DND-41 (cell line): ENCODE measurements around the gene ZNF561.

Source experiments
- ATAC-seq: fragments of 200-7000 bp; cut with Tn5 transposase; 3 replicates; pipeline ENCODE4 v1.9.1; 2021; ENCODE audit warnings: low read depth; ENCODE audit not compliant: insufficient read depth
- DNase-seq: peaks from one replicate; pipeline ENCODE4 v3.0.0-alpha.2; 2020
- H2AFZ ChIP-seq: 2 replicates; pipeline ENCODE4 v1.6.0; 2012; ENCODE audit warnings: low read depth, low read length
- H3K27ac ChIP-seq: 2 replicates; pipeline ENCODE4 v1.5.1; 2012; ENCODE audit warnings: low read length, inconsistent platforms
- H3K27me3 ChIP-seq: fragments of 200-600 bp; sonication (generic); 2 replicates; pipeline ENCODE4 v1.6.0; 2012; ENCODE audit warnings: low read length, mild to moderate bottlenecking, inconsistent platforms; ENCODE audit not compliant: insufficient read depth, poor library complexity
- H3K36me3 ChIP-seq: 2 replicates; pipeline ENCODE4 v1.5.1; 2012; ENCODE audit warnings: low read length, inconsistent platforms; ENCODE audit not compliant: insufficient read depth
- H3K4me1 ChIP-seq: 2 replicates; pipeline ENCODE4 v1.5.1; 2012; ENCODE audit warnings: mild to moderate bottlenecking, low read length; ENCODE audit not compliant: insufficient read depth
- H3K4me2 ChIP-seq: 2 replicates; pipeline ENCODE4 v1.6.0; 2012; ENCODE audit warnings: mild to moderate bottlenecking, moderate library complexity, low read length, inconsistent platforms; ENCODE audit not compliant: insufficient read depth
- H3K4me3 ChIP-seq, 2 experiments: fragments of 200-600 bp in 1 of 2; shearing (Covaris generic) in 1 of 2; 2 replicates each; pipeline ENCODE4 v1.5.1; 2012 to 2016; ENCODE audit warnings: inconsistent platforms in 2 of 2, low read length in 2 of 2, mild to moderate bottlenecking in 2 of 2, low read depth in 1 of 2, moderate library complexity in 1 of 2
- H3K79me2 ChIP-seq: 2 replicates; pipeline ENCODE4 v1.6.0; 2012; ENCODE audit warnings: low read length, inconsistent platforms; ENCODE audit not compliant: insufficient read depth
- H3K9ac ChIP-seq: 2 replicates; pipeline ENCODE4 v1.6.0; 2012; ENCODE audit warnings: low read depth, mild to moderate bottlenecking, inconsistent platforms, low read length, moderate library complexity
- H3K9me3 ChIP-seq: 2 replicates; pipeline ENCODE4 v1.5.1; 2012; ENCODE audit warnings: low read length, moderate library complexity, mild to moderate bottlenecking, inconsistent platforms; ENCODE audit not compliant: insufficient read depth, severe bottlenecking
- H4K20me1 ChIP-seq: 2 replicates; pipeline ENCODE4 v1.6.0; 2012; ENCODE audit warnings: low read length; ENCODE audit not compliant: insufficient read depth
- CTCF ChIP-seq: IDR thresholded peaks from 2 replicates; pipeline ENCODE4 v1.5.1; 2012; ENCODE audit warnings: borderline replicate concordance, low read length, moderate library complexity, mild to moderate bottlenecking; ENCODE audit not compliant: poor library complexity, severe bottlenecking; ENCODE audit errors: extremely low read depth
- EZH2 ChIP-seq: IDR thresholded peaks from 3 replicates; pipeline ENCODE4 v1.6.1; 2012; ENCODE audit warnings: borderline replicate concordance, low read depth, mild to moderate bottlenecking, moderate library complexity, low read length, inconsistent platforms; ENCODE audit not compliant: severe bottlenecking

The ZNF561 gene

DNA sequence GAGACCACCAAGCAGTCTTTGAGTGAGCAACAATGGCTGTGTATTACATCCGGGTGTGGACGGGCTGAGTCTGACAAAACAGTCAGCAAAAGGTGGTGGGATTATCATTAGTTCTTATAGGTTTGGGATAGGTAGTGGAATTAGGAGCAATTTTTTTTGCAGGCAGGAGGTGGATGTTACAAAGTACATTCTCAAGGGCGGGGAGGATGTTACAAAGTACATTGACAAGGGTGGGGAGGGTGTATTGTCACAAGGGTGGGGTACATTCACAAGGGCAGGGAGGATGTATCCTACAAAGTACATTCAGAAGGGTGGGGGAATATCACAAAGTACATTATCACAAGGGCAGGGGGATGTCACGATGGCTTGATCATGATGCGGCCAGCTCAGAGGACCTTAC, 15.0 kb upstream of the ZNF561 start:
- no peaks in the 10 kb centered on the region for H3K4me1 ChIP-seq
- H3K36me3 ChIP-seq = peaks cover 19% of the 10 kb centered on the region
- no peak overlapping the region for H3K27ac ChIP-seq
- H3K27me3 ChIP-seq = no peaks in the 10 kb centered on the region
- H3K4me2 ChIP-seq = no peak overlapping the region
- no peak overlapping the region for H3K9ac ChIP-seq
- no peak for DNase-seq
- H4K20me1 ChIP-seq = no peaks in the 10 kb centered on the region
- no peak overlapping the region for H2AFZ ChIP-seq
- no peak overlapping the region for H3K4me3 ChIP-seq
- H3K9me3 ChIP-seq = no peaks in the 10 kb centered on the region
- no peaks in the 10 kb centered on the region for H3K79me2 ChIP-seq
- no peak for ATAC-seq
- TF ChIP-seq CTCF = no peak
- TF ChIP-seq EZH2 = no peak

DNA sequence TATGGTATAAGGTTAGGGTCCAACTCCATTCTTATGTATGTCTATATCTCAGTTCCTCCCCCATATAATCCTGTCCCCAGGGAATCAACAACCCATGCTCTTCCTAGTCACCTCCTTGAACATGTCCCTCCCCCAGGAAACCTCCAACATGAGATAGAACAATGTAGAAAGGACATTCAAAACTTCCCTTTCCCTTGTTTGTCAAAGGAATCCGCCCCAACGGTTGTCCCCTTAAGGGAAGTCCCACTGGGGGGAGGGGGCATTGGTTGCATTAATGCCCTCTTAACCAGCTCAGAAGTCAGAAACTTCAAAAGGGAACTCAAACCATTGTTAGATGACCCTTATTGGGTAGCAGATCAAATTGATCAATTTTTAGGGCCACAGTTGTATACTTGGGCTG, 6.8 kb upstream of the ZNF561 start:
- Histone ChIP-seq H2AFZ (no peak overlapping the region), H3K4me3 (no peak overlapping the region), H3K9ac (no peak overlapping the region), H3K36me3 (peaks cover 5% of the 10 kb centered on the region; the same call in 1 of the 2 replicates), H3K27me3 (no peaks in the 10 kb centered on the region), H3K9me3 (no peaks in the 10 kb centered on the region), H4K20me1 (no peaks in the 10 kb centered on the region), H3K27ac (no peak overlapping the region), H3K79me2 (no peaks in the 10 kb centered on the region), H3K4me1 (peaks cover 1% of the 10 kb centered on the region; the same call in 1 of the 2 replicates), H3K4me2 (no peak overlapping the region)
- ATAC-seq = no peak
- TF ChIP-seq CTCF = no peak
- no peak for DNase-seq

DNA sequence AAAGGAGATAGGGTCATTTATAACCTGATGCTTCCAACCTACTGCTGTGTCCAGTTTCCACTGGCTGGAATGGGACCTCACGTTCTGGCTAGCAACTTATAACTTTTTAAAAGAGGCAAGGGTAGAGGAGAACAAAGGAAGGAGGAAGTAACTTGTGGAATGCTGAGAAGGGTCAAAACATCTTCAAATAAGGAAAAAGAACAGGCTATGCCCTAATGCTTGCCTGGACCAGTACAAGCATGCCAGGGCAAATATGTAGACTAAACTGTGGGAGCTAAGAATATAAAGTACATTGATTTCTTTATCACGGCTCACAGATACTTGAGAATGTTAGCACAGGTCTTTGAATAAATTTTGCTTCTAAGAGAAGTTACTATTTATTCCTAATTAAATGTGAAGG, 1.5 kb upstream of the ZNF561 start:
- H3K9ac ChIP-seq = peak overlapping the region; percentile 11; the same call in 1 of the 2 replicates
- peaks cover 22% of the 10 kb centered on the region for H3K36me3 ChIP-seq
- H3K27ac ChIP-seq = no peak overlapping the region; the same call in 1 of the 2 replicates
- 0 out of 4 replicates have a peak overlapping the region, but pooled peaks of 1 of the 2 experiments have one; percentile 21 for H3K4me3 ChIP-seq
- H3K79me2 ChIP-seq = peaks cover 29% of the 10 kb centered on the region
- no peak overlapping the region for H2AFZ ChIP-seq
- H3K4me2 ChIP-seq = peak overlapping the region; percentile 80; the same call in 1 of the 2 replicates
- no peaks in the 10 kb centered on the region for H3K9me3 ChIP-seq
- H4K20me1 ChIP-seq = no peaks in the 10 kb centered on the region
- no peak for TF ChIP-seq EZH2
- no peak for TF ChIP-seq CTCF
- ATAC-seq (no peak), DNase-seq (no peak)
- no peaks in the 10 kb centered on the region for H3K27me3 ChIP-seq
- H3K4me1 ChIP-seq = peaks cover 28% of the 10 kb centered on the region

DNA sequence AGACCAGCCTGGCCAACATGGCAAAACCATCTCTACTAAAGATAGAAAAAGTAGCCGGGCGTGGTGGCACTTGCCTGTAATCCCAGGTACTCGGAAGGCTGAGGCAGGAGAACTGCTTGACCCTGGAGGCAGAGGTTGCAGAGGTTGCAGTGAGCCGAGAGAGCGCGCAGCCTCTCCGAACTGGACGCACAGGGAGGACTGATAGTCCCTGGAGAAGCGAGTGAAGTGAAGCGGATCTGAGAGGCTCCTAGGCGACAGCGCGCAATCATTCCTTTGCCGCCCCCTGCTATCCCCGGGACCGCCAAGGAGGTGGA, 233 bp downstream of the ZNF561 start:
- Histone ChIP-seq H3K4me1 (peaks cover 28% of the 10 kb centered on the region), H3K9me3 (no peaks in the 10 kb centered on the region), H4K20me1 (no peaks in the 10 kb centered on the region), H2AFZ (peak overlapping the region; percentile 96), H3K79me2 (peaks cover 29% of the 10 kb centered on the region), H3K27ac (peak overlapping the region; percentile 99), H3K4me3 (peak overlapping the region; percentile 51 to 90), H3K27me3 (no peaks in the 10 kb centered on the region), H3K9ac (peak overlapping the region; percentile 82), H3K36me3 (peaks cover 35% of the 10 kb centered on the region), H3K4me2 (peak overlapping the region; percentile 80)
- ATAC-seq (no peak), DNase-seq (no peak)
- TF ChIP-seq CTCF = no peak
- no peak for TF ChIP-seq EZH2
